H1 (cell line): ENCODE measurements around the gene RNASEH2C. TPM values are rescaled to one million over a fixed set of nuclear protein-coding genes. Genes with fewer than 3 reads are reported as not detected.
A peak's percentile ranks its signal among the peaks of the same experiment; 100 is the strongest.

ENCODE experiments used
- CTCF ChIA-PET: fragments of 300-600 bp; sonication (Branson Sonifier 250); formaldehyde crosslinking; loops from one replicate; lab custom pipeline; 2021; ENCODE audit not compliant: partially characterized antibody; lab: Charles Lee
- POLR2A ChIA-PET: fragments of 300-600 bp; sonication (Branson Sonifier 250); formaldehyde crosslinking; loops from one replicate; lab custom pipeline; 2021; ENCODE audit warnings: inconsistent platforms; ENCODE audit not compliant: partially characterized antibody; lab: Charles Lee
- DNase-seq, 2 experiments: peaks; one replicate each; pipeline versions ENCODE4 v3.0.0 to v3.0.0-alpha.2; 2010 to 2022; ENCODE audit warnings: low spot score in 2 of 2, low read depth in 1 of 2, mixed read lengths in 1 of 2
- FAIRE-seq: peaks from 2 replicates; lab custom pipeline; 2011; peaks lifted over from hg19 to GRCh38; lab: Jason Lieb, UNC
- H2AFZ ChIP-seq: 2 replicates; pipeline ENCODE4 v1.8.1; 2012; ENCODE audit warnings: low read length, inconsistent platforms
- H2AK5ac ChIP-seq: 2 replicates; pipeline ENCODE4 v1.6.1; 2013; ENCODE audit warnings: low read depth, low read length
- H2BK120ac ChIP-seq: replicated peaks from 2 replicates; pipeline ENCODE3; 2013; ENCODE audit warnings: low read depth, low read length, inconsistent platforms
- H2BK12ac ChIP-seq: 2 replicates; pipeline ENCODE4 v1.6.1; 2013; ENCODE audit warnings: low read depth, low read length
- H2BK15ac ChIP-seq: 2 replicates; pipeline ENCODE4 v1.6.1; 2013; ENCODE audit warnings: low read length
- H2BK20ac ChIP-seq: 2 replicates; pipeline ENCODE4 v1.6.1; 2013; ENCODE audit warnings: low read length
- H2BK5ac ChIP-seq: 2 replicates; pipeline ENCODE4 v1.6.1; 2013; ENCODE audit warnings: low read depth, low read length
- H3K14ac ChIP-seq: 2 replicates; pipeline ENCODE4 v1.6.1; 2013; ENCODE audit warnings: inconsistent platforms; ENCODE audit not compliant: insufficient read length
- H3K18ac ChIP-seq: 2 replicates; pipeline ENCODE4 v1.6.1; 2013; ENCODE audit warnings: low read length; ENCODE audit errors: extremely low read depth
- H3K23ac ChIP-seq: 2 replicates; pipeline ENCODE4 v1.6.1; 2013; ENCODE audit warnings: inconsistent platforms; ENCODE audit not compliant: insufficient read length
- H3K23me2 ChIP-seq: 2 replicates; pipeline ENCODE4 v1.6.1; 2013; ENCODE audit warnings: low read depth, low read length
- H3K27ac ChIP-seq: 2 replicates; pipeline ENCODE4 v1.6.1; 2011; ENCODE audit warnings: low read depth, low read length, inconsistent platforms
- H3K27me3 ChIP-seq, 4 experiments: replicated peaks in 1 of 4; 1 replicate in 1 of 4; 2 replicates in 3 of 4; pipeline versions ENCODE4 v1.6.1 to v1.8.1; 2011 to 2013; ENCODE audit warnings: low read length in 3 of 4, mild to moderate bottlenecking in 3 of 4, inconsistent platforms in 2 of 4, mixed read lengths in 2 of 4, moderate library complexity in 1 of 4; ENCODE audit not compliant: control insufficient read depth in 3 of 4, insufficient read depth in 3 of 4; ENCODE audit errors: extremely low read depth in 1 of 4
- H3K36me3 ChIP-seq, 4 experiments: 2 replicates each; pipeline versions ENCODE4 v1.6.1 to v1.8.1; 2011 to 2013; ENCODE audit warnings: mild to moderate bottlenecking in 4 of 4, low read length in 3 of 4, moderate library complexity in 2 of 4, control low read depth in 1 of 4, inconsistent platforms in 1 of 4; ENCODE audit not compliant: insufficient read depth in 4 of 4, control insufficient read depth in 2 of 4
- H3K4ac ChIP-seq: replicated peaks from 2 replicates; pipeline ENCODE3; 2013; ENCODE audit warnings: low read length, low read depth, mixed read lengths, inconsistent platforms; ENCODE audit not compliant: insufficient read length
- H3K4me1 ChIP-seq, 4 experiments: replicated peaks in 1 of 4; 1 replicate in 1 of 4; 2 replicates in 3 of 4; pipeline versions ENCODE4 v1.6.1 to v1.8.1; 2011 to 2013; ENCODE audit warnings: low read length in 3 of 4, inconsistent platforms in 2 of 4, mixed read lengths in 1 of 4; ENCODE audit not compliant: insufficient read depth in 4 of 4, control insufficient read depth in 3 of 4
- H3K4me2 ChIP-seq, 2 experiments: 2 replicates each; pipeline versions ENCODE4 v1.6.1 to v1.8.1; 2011 to 2013; ENCODE audit warnings: low read depth in 2 of 2, low read length in 2 of 2, control low read depth in 1 of 2, inconsistent platforms in 1 of 2, mild to moderate bottlenecking in 1 of 2; ENCODE audit not compliant: insufficient read depth in 1 of 2
- H3K4me3 ChIP-seq, 4 experiments: fragments of 200-600, 300-600 bp in 1 of 4; sonication (generic), shearing (Covaris generic), sonication (Bioruptor Twin) in 1 of 4; 2 replicates each; pipeline versions ENCODE4 v1.5.1 to v1.8.1; 2011 to 2016; ENCODE audit warnings: low read length in 4 of 4, low read depth in 3 of 4, control low read depth in 2 of 4, inconsistent platforms in 2 of 4, mild to moderate bottlenecking in 2 of 4, mixed read lengths in 1 of 4, moderate library complexity in 1 of 4; ENCODE audit not compliant: insufficient read depth in 2 of 4; ENCODE audit errors: extremely low read depth in 1 of 4
- H3K56ac ChIP-seq: replicated peaks from 2 replicates; pipeline ENCODE3; 2013; ENCODE audit warnings: low read depth, mild to moderate bottlenecking, mixed read lengths, low read length, inconsistent platforms; ENCODE audit not compliant: insufficient read length
- H3K79me1 ChIP-seq: 2 replicates; pipeline ENCODE4 v1.6.1; 2013; ENCODE audit warnings: low read depth, low read length, control low read depth
- H3K79me2 ChIP-seq, 2 experiments: 2 replicates each; pipeline versions ENCODE4 v1.6.1 to v1.8.1; 2012 to 2013; ENCODE audit warnings: low read length in 2 of 2, mild to moderate bottlenecking in 2 of 2, inconsistent platforms in 1 of 2; ENCODE audit not compliant: insufficient read depth in 2 of 2, control insufficient read depth in 1 of 2
- H3K9ac ChIP-seq, 4 experiments: replicated peaks in 1 of 4; 1 replicate in 1 of 4; 2 replicates in 3 of 4; pipeline versions ENCODE4 v1.6.1 to v1.8.1; 2011 to 2013; ENCODE audit warnings: low read depth in 3 of 4, low read length in 3 of 4, control low read depth in 2 of 4, mild to moderate bottlenecking in 2 of 4, moderate library complexity in 2 of 4, inconsistent platforms in 1 of 4; ENCODE audit errors: extremely low read depth in 1 of 4
- H3K9me3 ChIP-seq, 2 experiments: 2 replicates each; pipeline versions ENCODE4 v1.6.1 to v1.8.1; 2012 to 2013; ENCODE audit warnings: mild to moderate bottlenecking in 2 of 2, moderate library complexity in 2 of 2, control low read depth in 1 of 2, inconsistent platforms in 1 of 2, low read depth in 1 of 2, low read length in 1 of 2, mixed read lengths in 1 of 2; ENCODE audit not compliant: insufficient read depth in 2 of 2
- H4K20me1 ChIP-seq, 2 experiments: replicated peaks in 1 of 2; 2 replicates each; pipeline versions ENCODE3 to v1.8.1; 2011 to 2013; ENCODE audit warnings: inconsistent platforms in 2 of 2, low read length in 2 of 2, mild to moderate bottlenecking in 1 of 2; ENCODE audit not compliant: insufficient read depth in 2 of 2, control insufficient read depth in 1 of 2
- H4K5ac ChIP-seq: 2 replicates; pipeline ENCODE4 v1.6.1; 2013; ENCODE audit warnings: low read length, low read depth, mixed read lengths, inconsistent platforms; ENCODE audit not compliant: insufficient read length
- H4K8ac ChIP-seq: 2 replicates; pipeline ENCODE4 v1.8.0; 2013; ENCODE audit warnings: mild to moderate bottlenecking, moderate library complexity, low read length, inconsistent platforms; ENCODE audit not compliant: insufficient read depth; ENCODE audit errors: extremely low read depth
- H4K91ac ChIP-seq: replicated peaks from 2 replicates; pipeline ENCODE3; 2013; ENCODE audit warnings: low read length, mixed read lengths, inconsistent platforms; ENCODE audit not compliant: insufficient read length
- BCL11A ChIP-seq, 2 experiments: IDR thresholded peaks; one replicate each; pipeline ENCODE4 v1.6.1; 2011; ENCODE audit warnings: low read depth in 2 of 2, low read length in 2 of 2, mild to moderate bottlenecking in 2 of 2
- CBX5 ChIP-seq: fragments of 300-800, 300-1000 bp; sonication (generic); IDR thresholded peaks from 2 replicates; pipeline ENCODE4 v1.7.1; 2016; ENCODE audit warnings: antibody characterized with exemption, low read length, low read depth
- CBX8 ChIP-seq: fragments of 300-800, 300-1000 bp; sonication (generic); IDR thresholded peaks from 2 replicates; pipeline ENCODE4 v1.7.1; 2016; ENCODE audit warnings: low read depth, low read length, borderline replicate concordance
- EZH2 ChIP-seq: fragments of 200-600 bp; sonication (generic); IDR thresholded peaks from 2 replicates; pipeline ENCODE4 v1.7.1; 2012; ENCODE audit warnings: low read depth, mild to moderate bottlenecking, moderate library complexity, low read length, inconsistent platforms; ENCODE audit not compliant: severe bottlenecking
- HDAC2 ChIP-seq, 2 experiments: fragments of 300-600 bp in 1 of 2; sonication (generic) in 1 of 2; IDR thresholded peaks; 2 replicates each; pipeline ENCODE4 v1.6.1; 2011 to 2012; ENCODE audit warnings: low read depth in 2 of 2, low read length in 2 of 2, mild to moderate bottlenecking in 2 of 2, moderate library complexity in 2 of 2, borderline replicate concordance in 1 of 2, inconsistent platforms in 1 of 2
- JUND ChIP-seq: IDR thresholded peaks from 2 replicates; pipeline ENCODE4 v1.6.1; 2011; ENCODE audit warnings: mild to moderate bottlenecking, improper control_type of control experiment, low read length
- RAD21 ChIP-seq, 2 experiments: IDR thresholded peaks in 1 of 2; conservative IDR thresholded peaks in 1 of 2; 2 replicates each; pipeline ENCODE4 v1.6.1; 2011; ENCODE audit warnings: low read depth in 2 of 2, low read length in 2 of 2, improper control_type of control experiment in 1 of 2, inconsistent platforms in 1 of 2, mild to moderate bottlenecking in 1 of 2, moderate library complexity in 1 of 2
- RBBP5 ChIP-seq: IDR thresholded peaks from 2 replicates; pipeline ENCODE4 v1.7.1; 2012; ENCODE audit warnings: low read depth, mild to moderate bottlenecking, inconsistent platforms, low read length, moderate library complexity, borderline replicate concordance
- RXRA ChIP-seq: IDR thresholded peaks from 2 replicates; pipeline ENCODE4 v1.6.1; 2011; ENCODE audit warnings: low read depth, mild to moderate bottlenecking, low read length, moderate library complexity; ENCODE audit not compliant: insufficient read depth
- SP1 ChIP-seq: IDR thresholded peaks from 2 replicates; pipeline ENCODE4 v1.6.1; 2011; ENCODE audit warnings: low read depth, low read length
- TAF7 ChIP-seq: optimal IDR thresholded peaks from 2 replicates; pipeline ENCODE3; 2011; ENCODE audit warnings: low read depth, mild to moderate bottlenecking, inconsistent platforms, low read length, moderate library complexity, borderline replicate concordance
- WGBS, 2 experiments: shearing (Covaris generic) in 1 of 2; methylation state at CpG; one replicate each; pipeline versions ENCODE4 v1.1.6 to v1.1.7; 2013 to 2015; ENCODE audit warnings: low lambda C conversion rate in 2 of 2, mixed read lengths in 2 of 2, inconsistent platforms in 1 of 2, low coverage in 1 of 2, missing lambda C conversion rate in 1 of 2; ENCODE audit not compliant: insufficient replicate concordance in 2 of 2, insufficient coverage in 1 of 2, insufficient read length in 1 of 2; ENCODE audit errors: extremely low coverage in 1 of 2, missing lambda C conversion rate in 1 of 2; 5-methylcytosine and 5-hydroxymethylcytosine counted together
- polyA plus RNA-seq, 7 experiments: library from polyadenylated mRNA; depleted of rRNA in 3 of 7; stranded (reverse) in 5 of 7; unstranded in 2 of 7; fragments of >200 nt in 5 of 7; fragments of 200-250 nt in 2 of 7; gene quantifications; 1 replicate in 5 of 7; 2 replicates in 1 of 7; 4 replicates in 1 of 7; pipeline versions ENCODE4 v1.2.1 to v1.2.3, GENCODE V29; 2011 to 2013; ENCODE audit warnings: missing spikeins in 2 of 7, mixed read lengths in 2 of 7
- total RNA-seq: library from RNA; stranded (reverse); fragmentation: NEBNext Ultra II Directional; extraction: Animal tissue kit (Norgen Biotek cat#: 25700); gene quantifications from 2 replicates; pipeline ENCODE4 v1.2.1, GENCODE V29; 2021
- TF ChIP-seq, protein P1 (sequence below): IDR thresholded peaks from 2 replicates; pipeline ENCODE4 v1.6.1; 2011; ENCODE audit warnings: low read depth, mild to moderate bottlenecking, low read length; ENCODE audit not compliant: insufficient read depth

Gene RNASEH2C
- total and polyA plus RNA-seq, 2 of the 8 experiments (the other 6 are each of a cell fraction or from before 2014, with no cell fraction given), result 40.2 to 60.3 TPM

DNA sequence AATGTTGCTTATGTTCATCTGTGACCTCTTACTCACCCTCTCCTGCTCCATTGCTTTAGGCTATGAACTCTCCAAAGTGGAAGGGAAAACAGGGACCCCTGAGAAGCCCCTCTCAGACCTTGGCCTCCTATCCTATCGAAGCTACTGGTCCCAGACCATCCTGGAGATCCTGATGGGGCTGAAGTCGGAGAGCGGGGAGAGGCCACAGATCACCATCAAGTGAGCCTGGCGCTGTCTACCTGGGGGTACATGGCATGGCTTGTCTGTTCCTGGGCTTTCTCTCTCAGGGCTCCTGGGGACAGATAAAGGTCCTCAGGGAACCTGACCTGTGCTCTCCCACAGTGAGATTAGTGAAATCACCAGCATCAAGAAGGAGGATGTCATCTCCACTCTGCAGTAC is 2.1 kb downstream of the RNASEH2C start:
- ChIA-PET CTCF (interaction anchor here (1.0 to 4.9 kb wide), 5 partner anchors 52 to 143 kb away, joined by 3 to 24 read pairs (median 5); no protein-coding TSS in a partner anchor), POLR2A (interaction anchor here (1.2 to 3.7 kb wide), 9 partner anchors 7 to 169 kb away, joined by 3 to 25 read pairs (median 6); partner anchors contain the start of genes CFL1, KAT5 and RELA)
- Histone ChIP-seq H2BK120ac (no peak overlapping the region), H2BK15ac (no peak overlapping the region), H3K4me1 (peaks cover 0 to 6% (median 3%) of the 10 kb centered on the region in 4 experiments; a peak in 2 of 7 replicates), H3K56ac (no peak overlapping the region), H4K20me1 (peaks cover 0 to 19% of the 10 kb centered on the region in 2 experiments), H3K4ac (no peak overlapping the region), H4K8ac (no peak overlapping the region), H3K4me2 (peak overlapping the region in 1 of 2 experiments; percentile 85; a peak in 1 of 4 replicates), H3K4me3 (no peak overlapping the region), H3K36me3 (peaks cover 20 to 43% (median 41%) of the 10 kb centered on the region in 4 experiments), H3K9me3 (no peaks in the 10 kb centered on the region), H3K18ac (no peak overlapping the region), H3K14ac (no peak overlapping the region), H2AFZ (no peak overlapping the region), H4K91ac (no peak overlapping the region), H2BK20ac (no peak overlapping the region), H4K5ac (no peak overlapping the region), H3K23me2 (peaks cover 8% of the 10 kb centered on the region; the same call in 1 of the 2 replicates), H3K27ac (no peak overlapping the region), H3K9ac (no peak overlapping the region), H3K79me2 (0 out of 4 replicates have a peak, but pooled peaks cover 0 to 4% of the 10 kb centered on the region in 2 experiments), H2BK5ac (no peak overlapping the region), H2BK12ac (no peak overlapping the region), H3K27me3 (no peaks in the 10 kb centered on the region), H3K79me1 (peaks cover 2% of the 10 kb centered on the region), H2AK5ac (no peak overlapping the region), H3K23ac (no peak overlapping the region)
- DNase-seq (no peak), FAIRE-seq (no peak)
- WGBS, 2 experiments, result 100% methylated on average over 4 of the region's 4 CpGs; no CpG with 5 or more reads in 1 of the 2 experiments
- TF ChIP-seq, protein P1, sequence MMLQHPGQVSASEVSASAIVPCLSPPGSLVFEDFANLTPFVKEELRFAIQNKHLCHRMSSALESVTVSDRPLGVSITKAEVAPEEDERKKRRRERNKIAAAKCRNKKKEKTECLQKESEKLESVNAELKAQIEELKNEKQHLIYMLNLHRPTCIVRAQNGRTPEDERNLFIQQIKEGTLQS, result no peak
- TF ChIP-seq SP1 (no peak), BCL11A (IDR thresholded peaks at IDR 0.05; ENCODE audit: low read depth in 2 of 2, low read length in 2 of 2) (no peak), HDAC2 (IDR thresholded peaks at IDR 0.05; ENCODE audit: borderline replicate concordance in 1 of 2, low read depth in 2 of 2, low read length in 2 of 2) (no peak), CBX5 (no peak), TAF7 (no peak), RXRA (no peak), RBBP5 (no peak), RAD21 (IDR thresholded peaks at IDR 0.05 in 1 of 2, conservative IDR thresholded peaks at IDR 0.05 in 1 of 2; ENCODE audit: low read depth in 2 of 2, low read length in 2 of 2) (no peak), JUND (no peak), EZH2 (no peak), CBX8 (no peak)
